Measurements from ENCODE around the gene ZNF441. TPM values are rescaled to one million over a fixed set of nuclear protein-coding genes. Genes with fewer than 3 reads are reported as not detected.
"Not testable (repeated sequence)": the region's sequence is repeated elsewhere in the genome, so short reads cannot be mapped to it uniquely, and the experiment has no call there.

Gene ZNF441
- total RNA-seq, 2 donors from 2014 or later = 2.0 to 3.4 TPM

DNA sequence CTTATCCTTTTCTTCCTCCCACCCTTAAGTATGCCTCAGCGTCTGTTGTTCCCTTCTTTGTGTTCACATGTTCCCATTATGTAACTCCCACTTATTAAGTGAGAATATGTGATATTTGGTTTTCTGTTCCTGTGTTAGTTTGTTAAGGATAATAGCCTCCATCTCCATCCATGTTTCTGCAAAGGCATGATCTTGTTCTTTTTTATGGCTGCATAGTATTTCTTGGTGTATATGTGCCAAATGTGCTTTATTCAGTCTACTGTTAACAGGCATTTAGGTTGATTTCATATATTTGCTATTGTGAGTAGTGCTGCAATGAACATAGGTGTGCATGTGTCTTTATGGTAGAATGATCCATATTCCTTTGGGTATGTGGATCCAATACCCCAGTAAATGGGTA, 3.2 kb upstream of the ZNF441 start:
- H3K27ac ChIP-seq = no peak overlapping the region
- H3K27me3 ChIP-seq = no peaks in the 10 kb centered on the region
- no peaks in the 10 kb centered on the region for H3K36me3 ChIP-seq
- DNase-seq (ENCODE audit: low spot score) = no peak
- H3K4me3 ChIP-seq = no peak overlapping the region
- peaks cover 0 to 10% of the 10 kb centered on the region in 2 donors for H3K9me3 ChIP-seq
- TF ChIP-seq CTCF (IDR thresholded peaks at IDR 0.05) = no peak
- H3K4me1 ChIP-seq = peaks cover 0 to 18% of the 10 kb centered on the region in 2 donors

GRCh38 chr19:11767633-11768133, 883 bp downstream of the ZNF441 start:
- peak; percentile 58 for DNase-seq (ENCODE audit: low spot score)
- H3K4me3 ChIP-seq = peak overlapping the region; percentile 78 to 93
- no peaks in the 10 kb centered on the region for H3K27me3 ChIP-seq
- no peaks in the 10 kb centered on the region for H3K36me3 ChIP-seq
- peak overlapping the region; percentile 92 to 94 for H3K27ac ChIP-seq
- TF ChIP-seq CTCF (IDR thresholded peaks at IDR 0.05) = no peak
- peaks cover 0 to 20% of the 10 kb centered on the region in 2 donors for H3K4me1 ChIP-seq
- H3K9me3 ChIP-seq = peaks cover 0 to 18% of the 10 kb centered on the region in 2 donors

GRCh38 chr19:11769995-11770394, 3.2 kb downstream of the ZNF441 start:
- DNase-seq (ENCODE audit: low spot score) = no peak
- Histone ChIP-seq H3K9me3 (peaks cover 0 to 17% of the 10 kb centered on the region in 2 donors), H3K4me1 (peaks cover 0 to 20% of the 10 kb centered on the region in 2 donors), H3K36me3 (no peaks in the 10 kb centered on the region), H3K4me3 (no peak overlapping the region), H3K27ac (no peak overlapping the region), H3K27me3 (no peaks in the 10 kb centered on the region)
- TF ChIP-seq CTCF (IDR thresholded peaks at IDR 0.05) = no peak

DNA sequence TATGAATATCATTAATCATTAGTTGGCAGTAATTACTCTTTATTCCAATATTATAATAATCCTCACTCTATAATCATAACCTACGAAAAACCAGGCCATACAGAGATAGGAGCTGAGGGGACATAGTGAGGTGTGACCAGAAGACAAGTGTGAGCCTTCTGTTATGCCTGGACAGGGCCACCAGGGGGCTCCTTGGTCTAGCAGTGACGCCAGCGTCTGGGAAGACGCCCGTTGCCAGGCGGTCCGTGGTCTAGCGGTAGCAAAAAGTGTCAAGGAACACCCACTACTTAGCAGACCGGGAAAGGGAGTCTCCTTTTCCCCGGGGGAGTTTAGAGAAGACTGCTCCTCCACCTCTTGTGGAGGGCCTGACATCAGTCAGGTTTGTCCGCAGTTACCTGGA, 4.7 kb downstream of the ZNF441 start:
- not testable (repeated sequence) for H3K4me3 ChIP-seq; H3K36me3 ChIP-seq; DNase-seq (ENCODE audit: low spot score); H3K27ac ChIP-seq; H3K27me3 ChIP-seq
- H3K4me1 ChIP-seq = peaks cover 0 to 17% of the 10 kb centered on the region in 2 donors
- peaks cover 0 to 30% of the 10 kb centered on the region in 2 donors for H3K9me3 ChIP-seq

DNA sequence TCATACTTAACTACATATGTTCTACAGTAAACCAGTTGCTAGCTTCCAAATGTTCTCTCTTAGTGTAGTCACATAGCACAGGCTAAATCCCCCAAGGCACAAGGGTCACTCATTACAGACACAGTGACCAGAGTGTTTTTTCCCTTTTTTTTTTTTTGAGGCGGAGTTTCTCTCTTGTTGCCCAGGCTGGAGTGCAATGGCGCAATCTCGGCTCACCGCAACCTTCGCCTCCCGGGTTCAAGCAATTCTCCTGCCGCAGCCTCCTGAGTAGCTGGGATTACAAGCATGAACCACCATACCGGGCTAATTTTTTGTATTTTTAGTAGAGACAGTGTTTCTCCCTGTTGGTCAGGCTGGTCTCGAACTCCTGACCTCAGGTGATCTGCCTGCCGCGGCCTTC, 9.9 kb downstream of the ZNF441 start:
- not testable (repeated sequence) for H3K4me1 ChIP-seq; DNase-seq (ENCODE audit: low spot score); H3K27me3 ChIP-seq; H3K27ac ChIP-seq; H3K4me3 ChIP-seq
- Histone ChIP-seq H3K36me3 (peaks cover 48% of the 10 kb centered on the region), H3K9me3 (peaks cover 21 to 66% of the 10 kb centered on the region in 2 donors)

DNA sequence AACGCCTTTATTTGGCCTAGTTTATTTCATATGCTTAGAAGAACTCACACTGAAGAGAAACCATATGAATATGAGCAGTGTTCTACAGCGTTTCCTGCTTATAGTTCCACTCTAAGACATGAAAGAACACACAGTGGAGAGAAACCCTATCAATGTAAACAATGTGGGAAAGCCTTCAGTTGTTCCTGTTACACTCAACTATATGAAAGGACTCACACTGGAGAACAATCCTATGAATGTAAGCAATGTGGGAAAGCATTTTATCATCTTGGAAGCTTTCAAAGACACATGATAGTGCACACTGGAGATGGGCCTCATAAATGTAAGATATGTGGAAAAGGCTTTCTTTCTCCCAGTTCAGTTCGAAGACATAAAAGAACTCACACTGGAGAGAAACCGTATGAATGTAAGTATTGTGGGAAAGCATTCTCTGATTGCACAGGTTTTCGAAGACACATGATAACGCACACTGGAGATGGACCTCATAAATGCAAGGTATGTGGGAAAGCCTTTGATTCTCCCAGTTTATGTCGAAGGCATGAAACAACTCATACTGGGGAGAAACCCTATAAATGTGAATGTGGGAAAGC, 13.7 kb downstream of the ZNF441 start:
- Histone ChIP-seq H3K27ac (no peak overlapping the region), H3K27me3 (no peaks in the 10 kb centered on the region), H3K4me3 (no peak overlapping the region), H3K36me3 (peaks cover 57% of the 10 kb centered on the region), H3K4me1 (no peaks in the 10 kb centered on the region), H3K9me3 (peaks cover 42 to 82% of the 10 kb centered on the region in 2 donors)
- DNase-seq (ENCODE audit: low spot score) = no peak
- TF ChIP-seq CTCF (IDR thresholded peaks at IDR 0.05) = no peak

Measured in right atrium auricular region (tissue), 2 donors.